Mesenchymal stem cell (in vitro differentiated cells and primary cell): ENCODE data around the gene DCANP1.

ENCODE experiments used
- DNase-seq: peaks from one replicate; pipeline ENCODE4 v3.0.0-alpha.2; 2013
- H2AFZ ChIP-seq: one replicate; pipeline ENCODE4 v1.6.1; 2013; ENCODE audit warnings: low read depth, mild to moderate bottlenecking, control low read depth, inconsistent platforms, low read length, moderate library complexity
- H2AK5ac ChIP-seq: 2 replicates; pipeline ENCODE4 v1.6.1; 2013; ENCODE audit warnings: low read length, moderate library complexity, mild to moderate bottlenecking, inconsistent platforms; ENCODE audit not compliant: severe bottlenecking
- H2BK120ac ChIP-seq: one replicate; pipeline ENCODE4 v1.6.1; 2013; ENCODE audit warnings: low read depth, mild to moderate bottlenecking, inconsistent platforms, low read length, moderate library complexity
- H2BK12ac ChIP-seq, 2 experiments: one replicate each; pipeline ENCODE4 v1.6.1; 2013; ENCODE audit warnings: inconsistent platforms in 2 of 2, low read length in 2 of 2, mild to moderate bottlenecking in 2 of 2, moderate library complexity in 2 of 2, control low read depth in 1 of 2
- H2BK15ac ChIP-seq: one replicate; pipeline ENCODE4 v1.6.1; 2013; ENCODE audit warnings: mild to moderate bottlenecking, low read depth, inconsistent platforms; ENCODE audit not compliant: poor library complexity, severe bottlenecking
- H2BK5ac ChIP-seq: 2 replicates; pipeline ENCODE4 v1.6.1; 2013; ENCODE audit warnings: low read depth, mild to moderate bottlenecking, low read length, control low read depth, inconsistent platforms; ENCODE audit not compliant: poor library complexity, severe bottlenecking
- H3K14ac ChIP-seq, 2 experiments: one replicate each; pipeline ENCODE4 v1.6.1; 2013; ENCODE audit warnings: inconsistent platforms in 2 of 2, low read length in 2 of 2, control low read depth in 1 of 2, mild to moderate bottlenecking in 1 of 2, moderate library complexity in 1 of 2
- H3K18ac ChIP-seq, 2 experiments: one replicate each; pipeline ENCODE4 v1.6.1; 2013; ENCODE audit warnings: inconsistent platforms in 2 of 2, low read length in 2 of 2, control low read depth in 1 of 2, low read depth in 1 of 2, mild to moderate bottlenecking in 1 of 2
- H3K23ac ChIP-seq, 2 experiments: one replicate each; pipeline ENCODE4 v1.6.1; 2013; ENCODE audit warnings: inconsistent platforms in 2 of 2, low read length in 2 of 2, mild to moderate bottlenecking in 2 of 2, moderate library complexity in 2 of 2, control low read depth in 1 of 2
- H3K27ac ChIP-seq: 2 replicates; pipeline ENCODE4 v1.5.1; 2013; ENCODE audit warnings: mild to moderate bottlenecking, moderate library complexity, low read length, control low read depth, inconsistent platforms; ENCODE audit not compliant: poor library complexity, severe bottlenecking
- H3K27me3 ChIP-seq, 2 experiments: 2 replicates each; pipeline versions ENCODE4 v1.6.1 to v1.7.0; 2013; ENCODE audit warnings: low read length in 2 of 2, mild to moderate bottlenecking in 2 of 2, moderate library complexity in 2 of 2, control low read depth in 1 of 2, inconsistent platforms in 1 of 2; ENCODE audit not compliant: control insufficient read depth in 1 of 2, insufficient read depth in 1 of 2
- H3K36me3 ChIP-seq, 2 experiments: 2 replicates each; pipeline versions ENCODE4 v1.6.1 to v1.7.0; 2013; ENCODE audit warnings: low read length in 2 of 2, control low read depth in 1 of 2, inconsistent platforms in 1 of 2, low read depth in 1 of 2, mild to moderate bottlenecking in 1 of 2; ENCODE audit not compliant: insufficient read depth in 2 of 2, control insufficient read depth in 1 of 2
- H3K4ac ChIP-seq, 2 experiments: one replicate each; pipeline ENCODE4 v1.6.1; 2013; ENCODE audit warnings: inconsistent platforms in 2 of 2, low read length in 2 of 2, mild to moderate bottlenecking in 2 of 2, moderate library complexity in 2 of 2, control low read depth in 1 of 2, low read depth in 1 of 2
- H3K4me1 ChIP-seq: 2 replicates; pipeline ENCODE4 v1.6.1; 2013; ENCODE audit warnings: low read depth, low read length, control low read depth; ENCODE audit not compliant: control insufficient read depth, insufficient read depth
- H3K4me2 ChIP-seq: 2 replicates; pipeline ENCODE4 v1.6.1; 2013; ENCODE audit warnings: low read length, mild to moderate bottlenecking, inconsistent platforms; ENCODE audit not compliant: poor library complexity, severe bottlenecking
- H3K4me3 ChIP-seq, 2 experiments: 2 replicates each; pipeline versions ENCODE4 v1.5.1 to v1.7.0; 2013; ENCODE audit warnings: low read length in 2 of 2, mild to moderate bottlenecking in 2 of 2, control low read depth in 1 of 2, low read depth in 1 of 2; ENCODE audit not compliant: insufficient read depth in 1 of 2
- H3K79me1 ChIP-seq: replicated peaks from 2 replicates; pipeline ENCODE4 v1.6.1; 2013; ENCODE audit warnings: mild to moderate bottlenecking, control low read depth, low read length, inconsistent platforms; ENCODE audit not compliant: poor library complexity, severe bottlenecking
- H3K9ac ChIP-seq: 2 replicates; pipeline ENCODE4 v1.7.0; 2013; ENCODE audit warnings: mild to moderate bottlenecking, low read length, moderate library complexity
- H3K9me3 ChIP-seq: 2 replicates; pipeline ENCODE4 v1.7.0; 2013; ENCODE audit warnings: mild to moderate bottlenecking, low read length; ENCODE audit not compliant: control insufficient read depth
- H4K8ac ChIP-seq: one replicate; pipeline ENCODE4 v1.6.1; 2013; ENCODE audit warnings: inconsistent platforms, mild to moderate bottlenecking, low read length, moderate library complexity
- H4K91ac ChIP-seq: one replicate; pipeline ENCODE4 v1.6.1; 2013; ENCODE audit warnings: mild to moderate bottlenecking, low read length, inconsistent platforms
- WGBS: methylation state at CpG from one replicate; pipeline ENCODE4 v1.1.7; 2013; ENCODE audit warnings: mixed read lengths; 5-methylcytosine and 5-hydroxymethylcytosine counted together

The DCANP1 gene

DNA sequence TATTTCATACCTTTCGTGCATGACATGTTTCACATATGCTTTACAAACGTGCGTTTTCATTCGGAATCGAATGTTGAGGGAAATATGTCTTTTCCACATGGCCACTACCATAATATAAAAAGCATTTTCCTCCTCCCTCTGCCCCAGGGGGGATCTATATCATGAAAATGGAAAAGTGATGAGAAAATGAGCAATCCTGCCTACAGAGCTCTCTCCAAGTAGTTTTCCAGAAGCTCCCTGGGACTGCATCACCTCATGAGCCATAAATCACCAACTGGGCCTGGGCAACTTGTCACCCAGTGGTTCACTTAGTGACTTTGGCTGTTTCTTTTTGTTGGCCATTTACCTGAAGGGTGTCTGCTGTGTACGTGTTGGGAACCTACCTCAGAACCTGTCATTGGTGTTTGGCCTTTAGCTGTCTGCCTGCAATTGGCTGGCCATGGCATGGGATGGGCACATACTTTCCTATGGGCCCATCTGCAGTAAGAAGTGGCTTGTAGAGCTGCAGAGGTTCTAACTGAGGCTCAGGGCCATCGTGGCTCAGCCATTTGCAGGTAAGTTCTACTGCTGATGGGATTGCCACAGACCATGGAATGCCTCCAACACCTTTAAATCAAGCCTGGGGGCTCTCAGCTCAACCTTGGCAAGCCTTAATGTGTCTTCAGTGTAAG, 14.5 kb upstream of the DCANP1 start:
- no peak overlapping the region for H2BK12ac ChIP-seq
- WGBS = 68% methylated on average over 7 of the region's 7 CpGs
- H3K4me1 ChIP-seq = peaks cover 6% of the 10 kb centered on the region
- no peak overlapping the region for H3K23ac ChIP-seq
- H2BK5ac ChIP-seq = no peak overlapping the region
- H3K79me1 ChIP-seq = no peaks in the 10 kb centered on the region
- H3K4me3 ChIP-seq = no peak overlapping the region
- no peak for DNase-seq
- no peak overlapping the region for H3K18ac ChIP-seq
- no peak overlapping the region for H2BK120ac ChIP-seq
- no peak overlapping the region for H3K4ac ChIP-seq
- no peak overlapping the region for H3K4me2 ChIP-seq
- no peak overlapping the region for H3K9ac ChIP-seq
- no peak overlapping the region for H2AK5ac ChIP-seq
- no peaks in the 10 kb centered on the region for H3K36me3 ChIP-seq
- H3K9me3 ChIP-seq = no peaks in the 10 kb centered on the region
- H3K14ac ChIP-seq = no peak overlapping the region
- no peak overlapping the region for H4K8ac ChIP-seq
- no peak overlapping the region for H2BK15ac ChIP-seq
- H3K27ac ChIP-seq = no peak overlapping the region
- no peak overlapping the region for H2AFZ ChIP-seq
- H4K91ac ChIP-seq = no peak overlapping the region
- H3K27me3 ChIP-seq = peaks cover 48 to 84% of the 10 kb centered on the region in 2 experiments

DNA sequence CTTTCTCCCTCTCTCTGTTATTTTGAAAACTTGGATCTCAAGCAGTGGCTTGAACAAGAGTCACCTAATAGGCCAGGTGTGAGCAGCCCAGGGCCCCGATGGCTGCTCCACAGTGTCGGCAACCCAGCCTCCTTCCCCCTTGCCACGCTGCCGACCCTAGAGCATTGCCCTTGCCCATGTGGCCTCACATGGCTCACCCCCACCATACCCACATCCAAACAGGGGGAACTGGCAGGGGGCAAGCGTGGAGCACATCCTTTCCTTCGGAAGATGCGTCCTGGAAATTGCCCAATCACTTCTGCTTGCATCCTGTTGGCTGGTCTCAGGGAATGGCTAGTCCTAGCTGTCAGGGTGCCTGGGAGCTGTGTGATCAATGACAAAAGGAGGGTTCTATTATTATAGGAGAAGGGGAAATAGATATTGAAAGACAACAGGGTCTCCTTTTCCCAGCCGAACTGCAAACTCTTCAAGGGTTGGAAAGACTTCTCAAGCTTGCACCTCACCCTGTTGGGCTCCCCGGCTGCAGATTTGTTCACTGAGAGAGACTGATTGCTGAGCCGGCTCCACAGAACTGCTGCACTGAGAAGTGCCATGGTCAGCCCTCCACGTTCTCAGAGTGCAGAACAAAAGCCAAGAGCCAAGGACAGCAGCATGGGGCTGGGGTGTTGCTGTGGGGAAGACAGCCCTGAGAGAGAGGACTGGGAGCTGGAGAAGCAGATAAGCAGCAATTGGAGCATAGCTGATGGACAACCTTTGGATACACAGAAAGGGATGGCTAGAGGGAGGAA, 13.3 kb upstream of the DCANP1 start:
- Histone ChIP-seq H3K9me3 (no peaks in the 10 kb centered on the region), H3K4me2 (no peak overlapping the region), H3K4ac (no peak overlapping the region), H3K4me3 (no peak overlapping the region), H3K79me1 (no peaks in the 10 kb centered on the region), H3K23ac (peak overlapping the region in 1 of 2 experiments; percentile 70), H3K18ac (no peak overlapping the region), H3K27me3 (peaks cover 44 to 81% of the 10 kb centered on the region in 2 experiments), H3K27ac (no peak overlapping the region), H4K91ac (no peak overlapping the region), H2AK5ac (no peak overlapping the region), H2AFZ (no peak overlapping the region), H2BK15ac (no peak overlapping the region), H4K8ac (no peak overlapping the region), H3K4me1 (peaks cover 2% of the 10 kb centered on the region), H3K14ac (no peak overlapping the region), H2BK12ac (no peak overlapping the region), H2BK5ac (no peak overlapping the region), H3K9ac (no peak overlapping the region), H2BK120ac (no peak overlapping the region), H3K36me3 (no peaks in the 10 kb centered on the region)
- 86% methylated on average over 11 of the region's 11 CpGs for WGBS
- no peak for DNase-seq

DNA sequence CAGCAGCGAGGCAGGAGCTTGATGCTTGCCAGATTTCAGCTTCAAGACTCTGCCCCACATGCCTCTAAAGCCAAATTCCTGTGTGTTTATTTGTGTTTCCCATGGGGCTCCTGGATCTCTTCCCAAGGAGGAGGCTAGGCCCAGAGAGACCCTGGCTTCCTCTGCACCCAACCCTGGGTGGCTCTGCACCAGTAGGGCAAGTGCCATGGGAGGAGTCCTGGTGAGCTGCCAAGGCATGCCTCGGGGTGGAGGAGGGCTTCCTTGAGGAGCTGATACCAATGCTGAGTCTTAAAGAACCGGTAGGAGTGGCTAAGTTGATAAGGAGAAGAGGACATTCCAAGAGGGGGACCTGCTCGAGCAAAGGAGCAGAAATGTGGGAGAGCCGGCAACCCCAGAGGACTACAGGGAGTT, 11.8 kb upstream of the DCANP1 start:
- Histone ChIP-seq H2BK5ac (no peak overlapping the region), H4K8ac (no peak overlapping the region)
- WGBS = 55% methylated on average over 5 of the region's 5 CpGs

DNA sequence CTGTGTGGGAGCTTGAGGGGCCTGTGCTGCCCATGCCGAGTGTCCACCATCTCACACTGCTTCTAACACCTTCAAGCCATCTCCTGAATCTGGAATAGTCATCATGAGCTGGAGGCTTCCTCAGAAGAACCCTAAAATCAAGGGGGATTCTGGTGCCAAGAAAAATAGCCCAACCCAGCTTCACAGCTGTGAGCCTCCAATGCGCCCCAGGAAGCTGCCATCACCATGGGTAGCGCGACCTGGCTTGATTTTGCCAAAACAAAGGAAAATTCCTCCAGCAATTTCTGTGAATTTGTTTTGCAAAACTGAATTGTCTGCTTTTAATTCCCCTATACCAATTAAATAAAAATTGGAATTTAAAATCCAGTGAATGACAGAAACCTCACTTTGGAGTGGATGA, 11.2 kb upstream of the DCANP1 start:
- H3K4me3 ChIP-seq = no peak overlapping the region

More for the DNA sequence above, 11.8 kb upstream of the DCANP1 start:
- Histone ChIP-seq H2BK15ac (no peak overlapping the region), H3K27me3 (peaks cover 29 to 71% of the 10 kb centered on the region in 2 experiments), H3K9me3 (no peaks in the 10 kb centered on the region), H4K91ac (no peak overlapping the region), H3K4ac (no peak overlapping the region), H3K9ac (no peak overlapping the region), H3K23ac (no peak overlapping the region), H3K14ac (no peak overlapping the region), H3K27ac (no peak overlapping the region), H2BK12ac (no peak overlapping the region), H3K18ac (no peak overlapping the region), H2AFZ (no peak overlapping the region), H2AK5ac (no peak overlapping the region), H3K36me3 (no peaks in the 10 kb centered on the region), H2BK120ac (no peak overlapping the region), H3K4me2 (no peak overlapping the region), H3K4me3 (no peak overlapping the region), H3K4me1 (peaks cover 2% of the 10 kb centered on the region), H3K79me1 (no peaks in the 10 kb centered on the region)
- DNase-seq = no peak

More for the DNA sequence above, 11.2 kb upstream of the DCANP1 start:
- H3K27ac ChIP-seq = no peak overlapping the region
- no peak for DNase-seq
- H3K4me2 ChIP-seq = no peak overlapping the region
- no peak overlapping the region for H2BK120ac ChIP-seq
- no peak overlapping the region for H2BK15ac ChIP-seq
- H2BK5ac ChIP-seq = no peak overlapping the region
- no peak overlapping the region for H3K14ac ChIP-seq
- H3K36me3 ChIP-seq = no peaks in the 10 kb centered on the region
- no peaks in the 10 kb centered on the region for H3K9me3 ChIP-seq
- no peak overlapping the region for H3K4ac ChIP-seq
- H3K18ac ChIP-seq = no peak overlapping the region
- no peak overlapping the region for H2BK12ac ChIP-seq
- H4K91ac ChIP-seq = no peak overlapping the region
- H4K8ac ChIP-seq = no peak overlapping the region
- H3K9ac ChIP-seq = no peak overlapping the region
- H2AFZ ChIP-seq = no peak overlapping the region
- WGBS = over 99% methylated on average over 4 of the region's 4 CpGs
- H3K4me1 ChIP-seq = peaks cover 2% of the 10 kb centered on the region
- no peak overlapping the region for H2AK5ac ChIP-seq
- no peaks in the 10 kb centered on the region for H3K79me1 ChIP-seq
- H3K27me3 ChIP-seq = peaks cover 23 to 65% of the 10 kb centered on the region in 2 experiments
- H3K23ac ChIP-seq = no peak overlapping the region
